ENCODE results near the gene SCAPER.

SCAPER gene

GRCh38 chr15:76846782-76847181, 58.4 kb downstream of the SCAPER start:
- DNase-seq, result no peak

GRCh38 chr15:76844096-76844495, 61.0 kb downstream of the SCAPER start:
- DNase-seq, result no peak

- no peak for DNase-seq
Measured at GRCh38 chr15:76843269-76843668, 61.9 kb downstream of the SCAPER start.

- peak in 1 of 2 donors; percentile 20 for DNase-seq
Measured at GRCh38 chr15:76840830-76841460, 64.2 kb downstream of the SCAPER start.

- DNase-seq, result no peak
Measured at GRCh38 chr15:76839173-76839572, 66.0 kb downstream of the SCAPER start.

- DNase-seq, result no peak
Measured at GRCh38 chr15:76837474-76837873, 67.7 kb downstream of the SCAPER start.

- no peak for DNase-seq
Measured at GRCh38 chr15:76829939-76830338, 75.2 kb downstream of the SCAPER start.

GRCh38 chr15:76823890-76824289, 81.2 kb downstream of the SCAPER start:
- no peak for DNase-seq

GRCh38 chr15:76823303-76823702, 81.8 kb downstream of the SCAPER start:
- DNase-seq, result no peak

GRCh38 chr15:76818926-76819325, 86.2 kb downstream of the SCAPER start:
- peak in 1 of 2 donors; percentile 3 for DNase-seq

GRCh38 chr15:76815421-76815820, 89.7 kb downstream of the SCAPER start:
- DNase-seq, result no peak

- DNase-seq, result no peak
Measured at GRCh38 chr15:76812381-76812780, 92.8 kb downstream of the SCAPER start.

- no peak for DNase-seq
Measured at GRCh38 chr15:76809412-76810103, 95.6 kb downstream of the SCAPER start.

GRCh38 chr15:76803049-76803571, 102.0 kb downstream of the SCAPER start:
- DNase-seq, result no peak

- no peak for DNase-seq
Measured at GRCh38 chr15:76802411-76802810, 102.7 kb downstream of the SCAPER start.

- no peak for DNase-seq
Measured at GRCh38 chr15:76799760-76800159, 105.4 kb downstream of the SCAPER start.

GRCh38 chr15:76795217-76795616, 109.9 kb downstream of the SCAPER start:
- DNase-seq, result no peak

- no peak for DNase-seq
Measured at GRCh38 chr15:76793162-76793561, 112.0 kb downstream of the SCAPER start.

- no peak for DNase-seq
Measured at GRCh38 chr15:76791511-76791910, 113.6 kb downstream of the SCAPER start.

- DNase-seq, result no peak
Measured at GRCh38 chr15:76787273-76787672, 117.9 kb downstream of the SCAPER start.

- no peak for DNase-seq
Measured at GRCh38 chr15:76776969-76777368, 128.2 kb downstream of the SCAPER start.

- no peak for DNase-seq
Measured at GRCh38 chr15:76776480-76776879, 128.7 kb downstream of the SCAPER start.

GRCh38 chr15:76773234-76773633, 131.9 kb downstream of the SCAPER start:
- no peak for DNase-seq

- no peak for DNase-seq
Measured at GRCh38 chr15:76772776-76773175, 132.4 kb downstream of the SCAPER start.

GRCh38 chr15:76764004-76764403, 141.1 kb downstream of the SCAPER start:
- DNase-seq, result no peak
